SIG-M5 treated with dmso at 0.1 percent for 504 hours (cell line): Measurements from ENCODE around the gene SLC1A1.
"Not testable (repeated sequence)": the region's sequence is repeated elsewhere in the genome, so short reads cannot be mapped to it uniquely, and the experiment has no call there.

ENCODE experiments used
- DNase-seq: peaks from one replicate; lab custom pipeline; 2025; ENCODE audit not compliant: unreplicated experiment; lab: John Stamatoyannopoulos, UW

SLC1A1 gene

GRCh38 chr9:4574657-4575243, 84.5 kb downstream of the SLC1A1 start:
- DNase-seq = peak; percentile 16

GRCh38 chr9:4575997-4576396, 85.7 kb downstream of the SLC1A1 start:
- no peak for DNase-seq

GRCh38 chr9:4576448-4576847, 86.2 kb downstream of the SLC1A1 start:
- DNase-seq = no peak

GRCh38 chr9:4579001-4579400, 88.7 kb downstream of the SLC1A1 start:
- DNase-seq = no peak

- DNase-seq = no peak
Observed at GRCh38 chr9:4581035-4581760, 90.9 kb downstream of the SLC1A1 start.

GRCh38 chr9:4581861-4582565, 91.7 kb downstream of the SLC1A1 start:
- DNase-seq = no peak

- DNase-seq = no peak
Observed at GRCh38 chr9:4583001-4583400, 92.7 kb downstream of the SLC1A1 start.

GRCh38 chr9:4584636-4585035, 94.4 kb downstream of the SLC1A1 start:
- no peak for DNase-seq

- no peak for DNase-seq
Observed at GRCh38 chr9:4585135-4585534, 94.9 kb downstream of the SLC1A1 start.

GRCh38 chr9:4588721-4589120, 98.5 kb downstream of the SLC1A1 start:
- no peak for DNase-seq

GRCh38 chr9:4590430-4591122, 100.3 kb downstream of the SLC1A1 start:
- DNase-seq = no peak

GRCh38 chr9:4591123-4591500, 100.8 kb downstream of the SLC1A1 start:
- no peak for DNase-seq

- DNase-seq = peak; percentile 92
Observed at GRCh38 chr9:4592295-4592694, 102.0 kb downstream of the SLC1A1 start.

GRCh38 chr9:4592886-4593285, 102.6 kb downstream of the SLC1A1 start:
- no peak for DNase-seq

GRCh38 chr9:4594545-4594944, 104.3 kb downstream of the SLC1A1 start:
- DNase-seq = no peak

- no peak for DNase-seq
Observed at GRCh38 chr9:4594994-4595393, 104.7 kb downstream of the SLC1A1 start.

GRCh38 chr9:4596165-4596922, 106.1 kb downstream of the SLC1A1 start:
- DNase-seq = no peak

GRCh38 chr9:4600368-4600767, 110.1 kb downstream of the SLC1A1 start:
- no peak for DNase-seq

GRCh38 chr9:4603830-4604229, 113.6 kb downstream of the SLC1A1 start:
- DNase-seq = no peak

- peak; percentile 41 for DNase-seq
Observed at GRCh38 chr9:4604678-4605095, 114.4 kb downstream of the SLC1A1 start.

- DNase-seq = not testable (repeated sequence)
Observed at GRCh38 chr9:4606033-4606432, 115.8 kb downstream of the SLC1A1 start.
